HEK293T (cell line): Measurements from ENCODE around the gene OR2A1.
"Not testable (repeated sequence)": the region's sequence is repeated elsewhere in the genome, so short reads cannot be mapped to it uniquely, and the experiment has no call there.

Experiments
- FOXA1 ChIP-seq: fragments of 450-650 bp; IDR thresholded peaks from 2 replicates; pipeline ENCODE4 v1.6.1; 2016; ENCODE audit warnings: mild to moderate bottlenecking
- ZNF384 ChIP-seq: fragments of 450-650 bp; IDR thresholded peaks from 2 replicates; pipeline ENCODE4 v1.6.1; 2016

DNA sequence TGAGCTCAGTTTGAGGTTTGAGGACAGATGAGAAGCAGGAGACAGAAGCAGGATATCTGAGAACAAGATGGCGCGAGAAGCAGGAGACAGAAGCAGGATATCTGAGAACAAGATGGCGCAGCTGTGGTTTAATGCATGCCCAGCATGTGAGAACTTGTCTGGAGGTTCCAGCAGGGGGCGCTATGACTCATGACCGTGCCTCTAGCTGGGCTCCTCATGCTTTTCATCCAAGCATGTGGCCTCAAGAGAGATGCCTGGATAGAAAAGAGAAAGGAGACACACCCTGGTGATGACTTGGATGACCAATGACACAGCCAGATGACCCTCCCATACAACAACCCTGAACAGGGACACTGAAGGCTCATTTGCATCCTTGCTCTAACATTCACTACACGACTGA lies 32.2 kb upstream of the OR2A1 start:
- not testable (repeated sequence) for TF ChIP-seq ZNF384, FOXA1
